Ishikawa (cell line): ENCODE measurements around the gene TEAD4.

Source experiments
- CEBPB ChIP-seq: IDR thresholded peaks from 2 replicates; pipeline ENCODE4 v1.6.1; 2012
- CREB1 ChIP-seq: IDR thresholded peaks from 2 replicates; pipeline ENCODE4 v1.6.1; 2012; ENCODE audit warnings: low read depth
- EGR1 ChIP-seq: IDR thresholded peaks from 2 replicates; pipeline ENCODE4 v1.6.1; 2012
- EP300 ChIP-seq: IDR thresholded peaks from 2 replicates; pipeline ENCODE4 v1.6.1; 2012; ENCODE audit warnings: borderline replicate concordance
- FOXM1 ChIP-seq: IDR thresholded peaks from 2 replicates; pipeline ENCODE4 v1.6.1; 2012; ENCODE audit warnings: low read depth, borderline replicate concordance
- NFIC ChIP-seq: IDR thresholded peaks from 2 replicates; pipeline ENCODE4 v1.6.1; 2012
- RAD21 ChIP-seq: IDR thresholded peaks from 2 replicates; pipeline ENCODE4 v1.6.1; 2012; ENCODE audit warnings: low read depth
- TAF1 ChIP-seq: IDR thresholded peaks from 2 replicates; pipeline ENCODE4 v1.6.1; 2012; ENCODE audit warnings: low read depth, mild to moderate bottlenecking
- TCF12 ChIP-seq: IDR thresholded peaks from 2 replicates; pipeline ENCODE4 v1.6.1; 2012; ENCODE audit warnings: low read depth
- TEAD4 ChIP-seq: IDR thresholded peaks from 2 replicates; pipeline ENCODE4 v1.6.1; 2012
- YY1 ChIP-seq: IDR thresholded peaks from 2 replicates; pipeline ENCODE4 v1.6.1; 2012; ENCODE audit warnings: low read depth
- ZBTB7A ChIP-seq: IDR thresholded peaks from 2 replicates; pipeline ENCODE4 v1.6.1; 2012; ENCODE audit warnings: low read depth
- TF ChIP-seq, protein P1 (sequence below): IDR thresholded peaks from 2 replicates; pipeline ENCODE4 v1.6.1; 2012
- TF ChIP-seq, protein P2 (sequence below): IDR thresholded peaks from 2 replicates; pipeline ENCODE4 v1.6.1; 2012; ENCODE audit warnings: low read depth, mild to moderate bottlenecking
- TF ChIP-seq, protein P3 (sequence below): IDR thresholded peaks from 2 replicates; pipeline ENCODE4 v1.6.1; 2012

Gene TEAD4

DNA sequence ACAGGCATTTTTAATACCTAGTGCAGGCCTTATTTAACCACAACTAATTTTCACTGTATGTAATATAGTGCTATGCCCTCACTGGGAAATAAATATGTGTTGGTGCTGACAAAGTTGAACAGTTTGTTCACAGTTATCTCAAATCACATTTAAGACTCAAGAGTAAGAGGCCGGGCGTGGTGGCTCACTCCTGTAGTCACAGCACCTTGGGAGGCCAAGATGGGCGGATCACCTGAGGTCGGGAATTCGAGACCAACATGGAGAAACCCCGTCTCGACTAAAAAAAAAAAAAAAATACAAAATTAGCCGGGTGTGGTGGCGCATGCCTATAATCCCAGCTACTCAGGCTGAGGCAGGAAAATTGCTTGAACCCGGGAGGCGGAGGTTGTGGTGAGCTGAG, 22.9 kb upstream of the TEAD4 start:
- TF ChIP-seq YY1 (no peak), TAF1 (no peak), FOXM1 (no peak), CREB1 (no peak)
- TF ChIP-seq, protein P1, sequence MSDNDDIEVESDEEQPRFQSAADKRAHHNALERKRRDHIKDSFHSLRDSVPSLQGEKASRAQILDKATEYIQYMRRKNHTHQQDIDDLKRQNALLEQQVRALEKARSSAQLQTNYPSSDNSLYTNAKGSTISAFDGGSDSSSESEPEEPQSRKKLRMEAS, result no peak

DNA sequence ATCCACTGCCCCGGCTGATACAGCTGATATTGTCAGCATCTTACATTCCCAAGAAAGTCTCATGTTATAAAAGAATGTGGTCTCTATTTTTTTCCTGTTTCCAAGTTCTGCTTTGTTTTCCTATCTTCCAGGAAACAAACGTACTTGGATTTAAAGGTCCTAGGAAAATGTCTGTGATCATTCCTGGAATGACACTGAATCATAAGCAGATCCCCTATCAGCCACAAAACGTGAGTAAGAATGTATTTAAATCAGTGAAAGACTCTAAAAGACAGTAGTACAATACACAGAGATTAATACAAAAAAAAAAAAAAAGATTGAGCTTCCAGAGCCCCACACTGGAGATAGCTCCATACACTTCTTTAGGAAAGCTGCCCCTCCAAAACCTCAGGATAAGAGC, 21.7 kb upstream of the TEAD4 start:
- no peak for TF ChIP-seq EGR1
- TF ChIP-seq, protein P2, sequence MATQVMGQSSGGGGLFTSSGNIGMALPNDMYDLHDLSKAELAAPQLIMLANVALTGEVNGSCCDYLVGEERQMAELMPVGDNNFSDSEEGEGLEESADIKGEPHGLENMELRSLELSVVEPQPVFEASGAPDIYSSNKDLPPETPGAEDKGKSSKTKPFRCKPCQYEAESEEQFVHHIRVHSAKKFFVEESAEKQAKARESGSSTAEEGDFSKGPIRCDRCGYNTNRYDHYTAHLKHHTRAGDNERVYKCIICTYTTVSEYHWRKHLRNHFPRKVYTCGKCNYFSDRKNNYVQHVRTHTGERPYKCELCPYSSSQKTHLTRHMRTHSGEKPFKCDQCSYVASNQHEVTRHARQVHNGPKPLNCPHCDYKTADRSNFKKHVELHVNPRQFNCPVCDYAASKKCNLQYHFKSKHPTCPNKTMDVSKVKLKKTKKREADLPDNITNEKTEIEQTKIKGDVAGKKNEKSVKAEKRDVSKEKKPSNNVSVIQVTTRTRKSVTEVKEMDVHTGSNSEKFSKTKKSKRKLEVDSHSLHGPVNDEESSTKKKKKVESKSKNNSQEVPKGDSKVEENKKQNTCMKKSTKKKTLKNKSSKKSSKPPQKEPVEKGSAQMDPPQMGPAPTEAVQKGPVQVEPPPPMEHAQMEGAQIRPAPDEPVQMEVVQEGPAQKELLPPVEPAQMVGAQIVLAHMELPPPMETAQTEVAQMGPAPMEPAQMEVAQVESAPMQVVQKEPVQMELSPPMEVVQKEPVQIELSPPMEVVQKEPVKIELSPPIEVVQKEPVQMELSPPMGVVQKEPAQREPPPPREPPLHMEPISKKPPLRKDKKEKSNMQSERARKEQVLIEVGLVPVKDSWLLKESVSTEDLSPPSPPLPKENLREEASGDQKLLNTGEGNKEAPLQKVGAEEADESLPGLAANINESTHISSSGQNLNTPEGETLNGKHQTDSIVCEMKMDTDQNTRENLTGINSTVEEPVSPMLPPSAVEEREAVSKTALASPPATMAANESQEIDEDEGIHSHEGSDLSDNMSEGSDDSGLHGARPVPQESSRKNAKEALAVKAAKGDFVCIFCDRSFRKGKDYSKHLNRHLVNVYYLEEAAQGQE, result no peak
- TF ChIP-seq CEBPB, result no peak
- no peak for TF ChIP-seq TCF12
- no peak for TF ChIP-seq NFIC
- no peak for TF ChIP-seq FOXM1
- TF ChIP-seq CREB1, result no peak
- TF ChIP-seq, protein P1, result no peak
- TF ChIP-seq, protein P3, sequence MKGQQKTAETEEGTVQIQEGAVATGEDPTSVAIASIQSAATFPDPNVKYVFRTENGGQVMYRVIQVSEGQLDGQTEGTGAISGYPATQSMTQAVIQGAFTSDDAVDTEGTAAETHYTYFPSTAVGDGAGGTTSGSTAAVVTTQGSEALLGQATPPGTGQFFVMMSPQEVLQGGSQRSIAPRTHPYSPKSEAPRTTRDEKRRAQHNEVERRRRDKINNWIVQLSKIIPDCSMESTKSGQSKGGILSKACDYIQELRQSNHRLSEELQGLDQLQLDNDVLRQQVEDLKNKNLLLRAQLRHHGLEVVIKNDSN, result no peak
- TF ChIP-seq EP300, result no peak
- no peak for TF ChIP-seq TAF1
- TF ChIP-seq RAD21, result no peak
- TF ChIP-seq YY1, result no peak
- no peak for TF ChIP-seq ZBTB7A

DNA sequence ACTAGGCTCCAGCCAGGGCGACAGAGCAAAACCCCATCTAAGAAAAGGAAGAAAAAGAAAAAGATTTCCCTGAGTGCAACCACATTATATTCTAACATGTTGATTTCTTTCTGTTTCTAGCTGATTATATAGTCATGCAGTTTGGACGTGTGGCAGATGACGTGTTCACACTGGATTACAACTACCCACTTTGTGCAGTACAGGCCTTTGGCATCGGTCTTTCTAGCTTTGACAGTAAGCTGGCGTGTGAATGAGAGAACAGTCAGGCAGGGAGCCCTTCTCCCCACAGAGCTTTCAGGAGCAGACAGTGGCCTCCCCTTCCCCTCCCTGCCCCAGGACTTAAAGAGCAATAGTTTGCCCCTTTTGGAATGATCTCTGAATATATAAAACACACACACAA, 20.0 kb upstream of the TEAD4 start:
- TF ChIP-seq ZBTB7A, result no peak
- TF ChIP-seq NFIC, result no peak
- TF ChIP-seq CEBPB, result no peak
- TF ChIP-seq TAF1, result no peak
- no peak for TF ChIP-seq RAD21
- no peak for TF ChIP-seq FOXM1
- no peak for TF ChIP-seq EGR1
- TF ChIP-seq, protein P2, result no peak
- TF ChIP-seq, protein P1, result no peak
- no peak for TF ChIP-seq EP300
- TF ChIP-seq TCF12, result no peak
- TF ChIP-seq, protein P3, result no peak
- no peak for TF ChIP-seq TEAD4
- no peak for TF ChIP-seq CREB1
- no peak for TF ChIP-seq YY1

DNA sequence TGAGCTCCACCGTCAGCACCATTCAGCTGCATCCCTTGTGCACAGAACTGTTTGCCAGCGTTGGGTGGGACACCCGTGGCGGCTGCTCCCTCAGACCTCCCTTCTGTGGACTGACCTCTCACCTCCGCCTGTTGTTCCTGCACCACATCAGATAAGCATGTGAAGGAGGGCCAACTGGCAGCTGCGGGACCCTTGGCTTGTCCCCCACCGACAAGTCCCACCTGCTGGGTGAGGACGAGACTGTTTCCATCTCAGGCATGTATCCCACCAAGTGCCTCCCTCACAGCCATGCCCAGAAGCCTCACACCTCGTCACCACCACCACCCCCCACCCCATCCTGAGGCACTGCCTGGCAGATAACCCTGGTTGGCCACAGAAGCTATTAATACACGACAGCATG, 18.6 kb upstream of the TEAD4 start:
- TF ChIP-seq NFIC (no peak), TCF12 (no peak), FOXM1 (no peak), RAD21 (no peak), CREB1 (no peak), CEBPB (no peak), TEAD4 (no peak), EP300 (no peak), ZBTB7A (no peak), EGR1 (no peak), TAF1 (no peak), YY1 (no peak)
- TF ChIP-seq, protein P2, result no peak
- TF ChIP-seq, protein P3, result no peak
- TF ChIP-seq, protein P1, result no peak
